Tongue (tissue), 2 donors: ENCODE data around the gene COMMD6. TPM values are rescaled to one million over a fixed set of nuclear protein-coding genes. Genes with fewer than 3 reads are reported as not detected.
A peak's percentile ranks its signal among the peaks of the same experiment; 100 is the strongest.

Experiments used
- DNase-seq: peaks from one replicate; pipeline ENCODE4 v3.0.0-alpha.2; 2015
- total RNA-seq: library from RNA; depleted of rRNA; stranded (reverse); fragments of >200 nt; gene quantifications from one replicate; pipeline ENCODE4 v1.2.3, GENCODE V29; 2014

COMMD6 gene
- total RNA-seq, 1 donor from 2014 or later: 24.4 TPM

DNA sequence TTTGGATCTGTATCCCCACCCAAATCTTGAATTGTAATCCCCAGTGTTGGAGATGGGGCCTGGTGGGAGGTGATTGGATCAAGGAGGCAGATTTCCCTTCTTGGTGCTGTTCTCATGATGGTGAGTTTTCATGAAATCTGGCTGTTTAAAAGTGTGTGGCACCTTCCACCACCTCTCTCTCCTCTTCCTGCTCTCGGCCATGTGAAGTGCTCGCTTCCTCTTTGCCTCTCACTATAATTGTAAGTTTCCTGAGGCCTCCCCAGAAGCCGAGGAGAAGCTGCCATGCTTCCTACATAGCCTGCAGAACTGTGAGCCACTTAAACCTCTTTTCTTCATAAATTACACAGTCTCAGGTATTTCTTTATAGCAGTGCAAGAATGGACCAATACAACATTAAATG is 15.7 kb downstream of the COMMD6 start:
- DNase-seq: no peak

DNA sequence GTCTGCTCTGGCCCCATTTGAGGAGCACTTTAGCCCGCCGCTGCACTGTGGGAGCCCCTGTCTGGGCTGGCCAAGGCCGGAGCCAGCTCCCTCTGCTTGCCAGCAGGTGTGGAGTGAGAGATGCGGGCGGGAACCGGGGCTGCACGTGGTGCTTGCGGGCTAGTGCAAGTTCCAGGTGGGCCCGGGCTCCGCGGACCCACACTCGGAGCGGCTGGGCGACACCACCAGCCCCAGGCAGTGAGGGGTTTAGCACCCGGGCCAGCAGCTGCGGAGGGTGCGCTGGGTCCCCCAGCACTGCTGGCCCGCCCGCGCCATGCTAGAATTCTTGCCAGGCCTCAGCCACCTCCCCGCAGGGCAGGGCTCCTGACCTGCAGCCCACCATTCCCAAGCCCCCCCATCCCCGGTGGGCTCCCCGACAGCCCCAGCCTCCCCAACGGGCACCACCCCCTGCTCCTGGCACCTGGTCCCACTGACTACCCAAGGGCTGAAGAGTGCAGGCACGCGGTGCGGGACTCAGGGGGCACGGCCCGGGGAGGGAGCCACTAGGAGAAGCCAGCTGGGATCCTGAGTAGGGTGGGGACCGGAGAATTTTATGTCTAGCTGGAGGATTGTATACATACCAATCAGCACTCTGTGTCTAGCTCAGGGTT is 19.1 kb downstream of the COMMD6 start:
- no peak for DNase-seq

DNA sequence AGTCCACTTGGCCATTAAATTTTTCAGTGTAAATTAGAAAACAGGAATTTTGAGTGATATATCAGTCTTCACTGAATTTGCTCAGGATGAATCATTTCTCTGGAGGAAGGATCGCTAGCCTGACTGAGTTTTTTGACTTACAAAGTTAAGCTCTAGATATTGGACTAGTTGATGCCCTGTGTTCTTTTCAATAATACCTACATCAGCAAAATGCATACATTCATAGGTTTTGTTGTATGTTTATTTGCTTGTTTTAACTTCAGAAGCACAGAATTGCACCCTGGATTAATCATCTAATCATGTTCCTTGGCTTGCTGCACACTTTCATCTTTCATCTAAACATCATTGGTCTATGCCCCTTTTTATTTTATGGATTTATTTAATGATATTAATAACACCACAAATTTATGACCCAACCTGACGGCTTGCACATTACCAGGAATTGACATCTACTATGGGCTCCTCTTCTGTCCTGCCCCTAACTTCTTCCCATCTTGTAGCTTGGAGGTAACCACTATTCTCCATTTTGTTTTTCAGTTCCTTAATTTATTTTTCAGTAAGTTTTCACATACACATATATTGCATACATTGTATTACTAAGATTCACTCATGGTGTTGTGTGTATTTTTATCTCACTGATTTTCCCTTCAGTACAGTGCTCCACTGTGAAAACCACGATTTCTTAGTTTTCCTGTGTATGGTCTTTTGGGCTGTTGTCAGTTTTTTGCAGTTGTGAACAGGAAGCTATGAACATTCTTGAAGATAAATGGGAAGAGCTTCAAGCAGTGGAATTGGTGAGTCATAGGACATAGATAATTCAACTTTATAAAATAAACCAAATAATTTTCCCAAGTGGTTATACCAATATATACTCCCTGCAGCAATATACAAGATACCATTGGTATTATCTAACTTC is 23.3 kb downstream of the COMMD6 start:
- no peak for DNase-seq

DNA sequence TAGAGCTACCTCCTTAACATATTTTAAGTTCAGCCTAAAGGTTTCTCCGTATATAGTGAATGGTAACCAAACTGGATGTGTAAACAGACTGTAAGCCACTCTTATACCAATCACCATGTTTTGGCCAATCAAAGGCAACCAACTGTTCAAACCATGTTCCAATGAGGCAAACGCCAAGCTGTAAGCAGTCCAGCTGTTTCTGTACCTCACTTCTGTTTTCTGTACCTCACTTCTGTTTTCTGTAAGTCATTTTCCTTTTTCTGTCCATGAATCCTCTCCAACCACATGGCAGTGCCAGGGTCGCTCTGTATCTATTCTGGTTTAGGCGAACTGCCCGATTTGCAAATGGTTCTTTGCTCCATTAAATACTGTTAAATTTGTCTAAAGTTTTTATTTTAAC is 24.4 kb downstream of the COMMD6 start:
- DNase-seq: no peak

DNA sequence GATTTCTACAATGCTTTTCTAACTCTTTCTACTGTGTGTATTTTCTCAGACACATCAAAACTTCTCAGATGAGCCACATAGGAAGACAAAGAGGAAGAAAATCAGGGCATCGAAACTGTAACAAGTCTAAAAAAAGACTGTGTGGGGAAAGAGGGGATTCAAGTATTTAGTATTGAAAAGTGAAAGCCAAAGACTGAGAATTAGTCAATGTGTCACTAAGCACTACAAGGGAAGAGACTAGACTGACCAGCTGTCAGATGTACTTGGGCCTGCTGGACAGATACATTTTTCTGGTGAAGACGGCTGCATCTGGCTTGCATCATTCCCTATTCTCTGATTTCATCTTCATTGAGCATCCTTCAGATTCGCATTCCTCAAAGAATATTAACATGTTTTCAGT is 25.4 kb downstream of the COMMD6 start:
- peak; percentile 10 for DNase-seq

DNA sequence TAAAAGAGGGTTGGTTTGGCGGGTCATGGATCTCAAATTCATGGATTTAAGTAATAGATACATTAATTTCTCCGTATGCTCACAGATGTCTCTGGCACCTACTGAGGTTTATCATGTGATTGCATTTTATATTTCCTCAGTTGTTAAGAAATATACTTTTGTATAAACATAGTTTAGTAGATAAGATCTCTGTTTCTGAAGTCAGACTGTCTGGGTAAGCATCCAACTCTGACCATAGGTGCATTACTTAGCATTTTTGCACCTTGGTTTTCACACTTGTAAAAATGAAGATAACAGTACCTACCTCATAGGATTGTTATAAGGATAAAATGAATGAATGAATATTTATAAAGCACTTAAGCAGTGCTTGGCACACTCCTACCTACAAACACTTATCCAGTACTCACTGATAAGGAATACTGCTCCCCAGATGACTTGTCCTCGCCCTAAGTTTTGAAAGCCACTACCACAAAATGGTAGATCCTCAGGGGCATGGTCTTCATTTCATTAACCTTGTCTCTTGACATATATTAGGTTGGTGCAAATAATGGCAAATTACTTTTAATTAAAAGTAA is 26.5 kb downstream of the COMMD6 start:
- no peak for DNase-seq

DNA sequence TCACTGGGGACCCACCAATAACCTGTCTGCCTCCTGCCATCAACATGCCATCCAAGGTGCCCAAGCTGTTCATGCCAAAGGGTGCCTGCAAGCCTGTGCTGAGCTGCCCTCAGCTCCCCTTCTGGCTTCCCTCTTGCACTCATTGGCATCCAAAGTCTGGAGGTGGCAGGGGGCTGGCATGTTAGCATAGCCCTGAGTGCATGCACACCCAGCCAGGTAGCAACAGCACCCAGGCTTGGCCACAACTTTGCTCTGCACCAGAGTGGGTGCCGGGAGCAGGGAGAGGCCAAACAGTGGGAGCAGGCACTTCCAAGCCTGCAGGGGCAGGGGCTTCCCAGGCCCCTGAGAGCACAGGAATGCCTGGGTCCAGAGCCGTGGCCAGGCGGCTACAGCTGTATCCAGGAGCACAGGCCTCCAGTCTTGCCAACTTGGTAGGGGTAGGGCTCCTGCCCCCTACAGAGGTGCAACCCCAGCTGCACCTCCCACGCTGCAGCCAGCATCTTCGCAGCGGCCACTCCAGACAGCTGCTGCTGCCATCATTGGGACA is 29.6 kb downstream of the COMMD6 start:
- DNase-seq: no peak

DNA sequence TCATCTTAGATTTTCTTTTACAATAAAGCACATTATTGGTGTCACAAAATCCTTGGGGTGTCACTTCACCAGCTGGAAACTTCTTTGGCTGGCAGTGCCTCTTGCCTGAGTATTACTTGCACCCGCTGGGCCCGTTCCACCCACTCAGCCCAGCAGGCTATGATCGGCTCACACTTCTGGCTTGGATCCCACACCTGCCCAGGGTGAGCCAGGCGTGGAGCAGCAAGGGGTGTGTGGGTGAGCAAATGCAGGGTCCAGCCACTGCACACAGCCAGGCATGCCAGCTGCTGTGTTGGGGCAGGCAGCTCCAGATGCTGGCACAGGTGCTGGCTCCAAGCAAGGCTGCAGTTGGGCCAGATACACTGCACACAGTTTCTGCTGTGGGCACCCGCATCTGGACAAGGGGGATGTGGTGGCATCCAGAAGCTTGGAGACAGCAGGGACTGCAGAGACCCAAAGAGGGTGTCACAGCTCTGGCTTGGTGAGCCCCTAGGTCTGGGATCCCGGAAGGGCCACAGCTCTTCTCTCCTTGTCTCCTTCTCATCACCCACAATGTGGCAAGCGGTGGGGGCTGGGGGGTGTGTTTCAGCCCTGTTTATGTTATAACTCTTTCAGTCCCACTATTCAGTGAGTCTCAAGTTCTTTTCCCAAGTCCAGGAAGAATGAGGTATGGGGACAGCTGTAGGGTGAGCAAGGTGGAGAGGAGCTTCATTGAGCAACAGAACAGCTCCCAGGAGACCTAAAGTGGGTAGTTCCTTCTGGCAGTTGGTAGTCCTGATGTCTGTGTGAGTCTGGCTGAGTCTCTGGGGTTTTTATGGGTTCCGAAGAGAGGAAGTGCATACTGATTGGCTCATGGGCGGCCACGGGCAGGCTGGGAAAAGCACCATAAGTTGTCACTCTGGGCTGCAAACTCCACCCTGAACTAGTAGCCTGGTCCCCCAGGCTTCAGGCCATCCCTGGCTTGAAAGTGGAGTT is 30.3 kb downstream of the COMMD6 start:
- DNase-seq: peak; percentile 51

DNA sequence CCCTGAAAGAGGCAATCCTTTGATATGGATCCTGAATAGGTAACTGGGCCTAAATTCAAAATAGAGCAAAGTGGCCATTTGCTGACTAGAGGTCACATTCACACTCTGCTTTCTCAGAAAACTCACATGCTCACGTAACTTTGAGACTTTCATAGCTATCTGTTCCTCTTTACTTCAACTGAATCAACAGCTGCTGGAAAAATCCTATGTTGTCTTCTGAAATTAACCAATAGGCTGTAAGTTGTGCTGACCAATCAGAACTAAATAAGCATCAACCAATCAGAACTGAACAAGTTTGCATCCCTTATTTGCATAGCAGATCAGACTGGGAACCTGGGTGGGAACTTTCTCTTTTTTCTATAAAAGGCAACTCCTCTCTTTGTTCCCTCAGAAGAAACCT is 31.6 kb downstream of the COMMD6 start:
- no peak for DNase-seq

DNA sequence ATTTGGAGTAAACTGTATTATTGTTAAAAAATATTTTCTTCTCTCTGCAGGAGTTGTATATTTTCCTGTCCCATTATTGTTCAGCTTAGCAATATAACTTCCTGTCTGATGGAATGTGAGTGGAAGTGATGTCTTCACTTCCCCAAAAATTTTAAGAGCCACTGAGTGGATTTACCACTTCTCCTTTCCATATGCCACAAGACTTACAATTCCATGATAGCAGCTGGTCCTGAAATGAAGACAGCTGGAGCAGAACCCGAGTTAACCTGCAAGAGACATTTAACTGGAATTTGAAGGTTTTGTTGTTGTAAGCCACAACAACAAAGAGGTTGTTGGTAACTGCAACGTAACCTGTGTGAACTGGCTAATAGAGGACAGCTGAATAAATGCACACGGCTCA is 32.3 kb downstream of the COMMD6 start:
- DNase-seq: peak; percentile 15

DNA sequence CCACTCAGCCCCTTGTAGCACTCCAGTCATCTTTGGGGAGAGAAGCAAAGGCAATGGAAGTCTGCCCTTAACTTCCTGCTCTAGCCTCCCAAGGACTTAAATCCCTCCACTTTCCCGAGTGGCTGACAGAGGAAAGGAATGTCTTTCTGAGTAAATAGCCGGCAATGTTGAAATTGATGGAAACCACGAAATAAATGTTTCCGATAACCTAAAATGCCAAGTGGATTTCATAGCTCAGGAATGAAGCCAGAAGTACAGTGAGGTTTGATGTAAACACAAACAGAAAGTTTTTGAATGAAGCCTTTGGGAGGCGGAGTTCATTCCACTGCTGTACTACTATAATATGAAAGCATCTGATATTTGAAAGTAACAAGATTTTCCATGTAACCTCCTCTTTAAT is 41.7 kb downstream of the COMMD6 start:
- DNase-seq: no peak

DNA sequence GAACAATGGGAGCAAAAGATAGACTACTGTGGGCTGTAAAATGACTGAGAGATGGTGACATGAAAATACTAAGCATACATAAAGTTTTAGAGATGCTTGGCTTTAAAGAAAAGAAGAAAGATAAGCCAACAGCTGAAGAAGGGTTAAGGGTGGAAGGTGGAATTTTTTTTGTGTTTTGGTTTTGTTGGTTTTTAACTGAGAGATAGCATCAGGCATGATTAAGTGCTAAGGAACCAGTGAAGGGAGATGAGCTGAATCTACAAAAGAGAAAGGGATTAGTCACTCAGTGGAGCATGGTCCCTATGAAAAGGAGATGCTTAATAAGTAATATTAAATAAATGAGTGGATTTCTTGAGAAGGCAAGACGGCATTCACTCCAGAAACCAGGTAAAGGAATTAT is 43.1 kb downstream of the COMMD6 start:
- DNase-seq: no peak

DNA sequence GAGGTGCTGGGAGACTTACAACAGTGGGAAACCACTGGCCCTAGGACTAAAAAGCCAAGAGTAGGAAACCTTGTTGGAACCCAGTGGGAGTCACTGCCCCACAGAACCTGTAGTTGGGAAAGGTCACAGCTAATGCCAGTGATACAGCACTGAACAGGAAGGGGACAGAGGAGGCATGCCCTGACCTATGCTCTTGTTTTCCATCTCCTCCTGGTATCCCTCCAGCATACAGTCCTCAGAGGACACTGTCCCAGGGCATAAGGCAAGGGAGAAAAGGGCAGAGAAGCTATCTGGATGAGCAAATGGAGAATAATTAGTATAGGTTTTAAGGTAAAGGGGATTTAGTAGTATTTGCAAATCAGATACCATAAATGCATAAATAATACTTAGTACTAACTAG is 44.5 kb downstream of the COMMD6 start:
- DNase-seq: no peak

DNA sequence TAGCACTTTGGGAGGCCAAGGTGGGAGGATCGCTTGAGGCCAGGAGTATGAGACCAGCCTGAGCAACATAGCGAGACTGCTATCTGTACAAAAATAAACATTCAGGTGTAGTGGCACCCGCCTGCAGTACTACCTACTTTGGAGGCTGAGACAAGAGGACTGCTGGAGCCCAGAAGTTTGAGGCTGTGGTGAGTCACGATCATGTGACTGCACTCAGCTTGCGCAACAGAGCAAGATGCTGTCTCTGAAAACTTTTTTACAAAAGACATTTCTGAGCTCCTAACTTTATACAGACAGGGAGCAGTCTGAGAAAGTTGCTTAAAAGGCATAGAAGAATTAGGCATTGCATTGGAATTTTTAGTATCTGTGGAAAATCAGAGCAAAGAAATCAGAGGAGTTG is 45.3 kb downstream of the COMMD6 start:
- DNase-seq: no peak

DNA sequence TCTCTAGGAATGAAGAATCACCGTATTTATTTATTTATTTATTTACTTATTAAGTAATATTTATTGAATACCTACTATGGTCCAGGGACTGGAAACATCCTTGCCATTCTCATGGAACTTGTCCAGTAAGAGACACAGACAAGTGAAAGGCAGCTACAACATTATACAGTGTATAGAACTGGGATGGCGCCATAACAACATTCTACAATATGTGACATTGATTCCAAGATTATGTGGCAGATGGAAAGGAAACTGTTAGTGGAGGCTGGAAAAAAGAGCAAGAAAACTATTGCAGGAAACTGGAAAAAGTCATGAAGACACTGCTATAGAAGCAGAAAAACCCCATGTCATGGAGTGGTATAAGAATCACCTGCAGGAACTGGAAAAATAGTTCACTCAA is 46.3 kb downstream of the COMMD6 start:
- DNase-seq: no peak

DNA sequence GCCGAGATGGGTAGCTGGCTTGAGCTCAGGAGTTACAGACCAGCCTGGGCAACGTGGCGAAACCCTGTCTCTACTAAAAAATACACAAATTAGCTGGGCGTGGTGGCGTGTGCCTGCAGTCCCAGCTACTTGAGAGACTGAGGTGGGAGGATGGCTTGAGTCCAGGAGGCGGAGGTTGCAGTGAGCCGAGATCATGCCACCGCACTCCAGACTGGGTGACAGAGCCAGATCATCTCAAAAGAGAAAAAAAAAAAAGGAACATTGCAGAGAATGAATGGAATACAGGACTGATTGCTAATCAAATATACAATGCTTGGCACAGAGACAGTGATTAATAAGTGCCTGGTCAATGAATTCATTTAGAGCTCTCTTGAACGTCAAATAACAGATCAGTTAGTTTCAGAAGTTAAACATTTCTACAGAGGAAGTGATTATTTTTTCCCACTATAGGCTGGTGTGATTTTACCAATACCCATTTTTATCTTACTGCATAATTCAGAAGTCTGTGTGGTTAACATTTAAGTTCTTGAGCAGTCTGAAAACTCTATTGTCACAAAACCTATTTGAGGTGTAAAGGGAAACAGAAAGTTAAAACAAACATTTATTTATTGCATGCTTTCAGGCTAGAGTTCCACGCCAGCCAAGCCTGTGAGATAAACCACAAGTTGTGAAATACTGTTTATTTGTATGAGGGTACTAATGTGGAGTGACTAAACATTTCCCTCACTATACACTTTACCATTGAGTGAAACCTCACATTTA is 48.0 kb downstream of the COMMD6 start:
- DNase-seq: no peak

DNA sequence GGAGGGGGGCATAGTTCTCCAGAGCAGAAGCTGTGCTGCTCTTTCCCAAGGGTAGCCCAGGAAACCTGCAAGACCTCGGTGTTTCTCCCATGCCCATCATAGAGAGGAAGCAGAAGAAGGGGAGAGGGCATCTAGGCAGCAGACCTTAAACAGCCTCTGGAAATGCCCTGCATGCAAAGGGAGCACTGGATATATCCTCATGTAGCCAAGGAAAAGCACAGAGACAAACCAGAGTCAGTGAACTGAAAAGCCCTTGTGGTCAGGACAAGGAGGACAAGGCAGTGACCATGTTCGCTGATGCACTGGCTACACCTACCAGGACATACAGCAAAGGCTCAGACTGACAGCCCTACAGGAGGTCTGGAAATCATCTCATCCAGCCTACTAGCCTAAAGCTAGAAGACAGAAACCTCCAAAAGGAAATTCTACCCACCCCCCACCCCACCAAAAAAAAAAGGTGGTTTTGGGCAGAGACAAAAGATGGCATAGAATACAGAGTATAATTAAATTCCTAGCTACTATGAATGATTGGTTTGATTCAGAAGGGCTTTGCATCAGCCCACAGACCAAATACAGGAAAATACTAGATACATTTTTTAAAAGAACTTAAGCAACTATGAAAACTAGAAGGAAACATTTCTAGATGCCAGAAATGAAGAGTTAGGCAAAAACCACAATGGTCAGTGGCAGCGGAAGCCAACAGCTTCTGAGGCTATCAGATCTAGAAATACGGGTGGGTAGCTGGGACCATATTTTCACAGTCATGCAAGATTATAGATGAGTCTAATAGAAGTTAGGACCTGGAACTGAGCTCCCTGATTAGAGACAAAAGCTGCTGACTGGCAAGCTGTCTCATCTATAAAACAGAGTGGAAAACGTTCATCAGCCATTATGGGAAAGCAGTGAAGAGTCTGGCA is 51.2 kb downstream of the COMMD6 start:
- DNase-seq: no peak

DNA sequence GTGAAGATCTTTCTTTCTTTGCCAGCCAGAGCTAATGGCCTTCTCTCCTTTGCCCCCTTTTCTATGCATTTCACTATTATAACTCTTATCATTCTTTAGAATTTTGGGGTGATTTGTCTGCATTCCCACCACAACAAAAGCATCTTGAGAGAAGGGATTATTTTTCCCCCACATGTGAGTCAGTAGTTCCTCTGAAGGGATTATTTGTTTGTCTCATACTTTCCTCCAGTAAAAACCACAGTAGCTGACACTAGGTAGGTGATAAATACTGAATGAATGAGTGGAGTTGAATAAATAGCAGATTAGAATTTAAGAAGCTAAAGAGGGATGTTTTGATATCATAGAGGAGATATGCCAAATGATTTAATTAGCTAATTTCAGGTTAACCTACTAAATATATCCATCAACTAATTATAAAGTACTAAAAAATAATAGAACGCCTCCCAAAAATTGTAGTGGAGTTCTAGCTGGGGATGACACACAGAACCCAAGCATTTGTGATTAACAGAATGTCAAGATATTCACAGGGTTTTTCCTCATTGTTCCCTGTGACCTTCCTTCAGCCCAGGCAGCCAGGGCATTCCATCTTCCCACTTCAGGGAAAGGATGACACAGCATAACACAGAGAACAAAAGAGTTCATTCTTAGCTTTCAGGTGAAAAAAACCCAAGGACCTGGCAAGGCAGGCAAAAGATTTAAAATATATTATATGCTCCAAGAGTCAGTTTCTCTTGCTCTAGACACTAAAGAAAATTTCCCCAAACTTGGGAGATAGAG is 52.2 kb downstream of the COMMD6 start:
- DNase-seq: no peak

DNA sequence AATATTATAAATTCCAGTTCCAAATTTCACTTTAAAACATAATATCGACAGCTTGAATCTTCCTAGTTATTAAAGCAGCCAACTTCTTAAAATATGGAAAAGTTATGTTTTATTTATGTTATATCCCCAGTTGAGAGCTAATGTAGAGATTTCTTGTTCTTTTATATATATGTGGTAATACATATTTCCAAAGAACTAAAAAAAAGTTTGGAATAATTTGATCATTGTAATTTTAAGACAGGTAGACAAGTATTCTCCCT is 54.9 kb downstream of the COMMD6 start:
- DNase-seq: no peak
